Liver (tissue), 9 donors: ENCODE measurements around the gene INTS2. TPM values are rescaled to one million over a fixed set of nuclear protein-coding genes. Genes with fewer than 3 reads are reported as not detected.

Experiments used
- DNase-seq: peaks from one replicate; pipeline ENCODE4 v3.0.0-alpha.2; 2017; ENCODE audit warnings: low spot score
- H3K27ac ChIP-seq, 2 donors: one replicate each; pipeline ENCODE4 v1.7.0; 2013; ENCODE audit warnings: inconsistent platforms in 2 of 2, low read length in 2 of 2, control low read depth in 1 of 2, low read depth in 1 of 2, mild to moderate bottlenecking in 1 of 2
- H3K27me3 ChIP-seq, 4 donors: one replicate each; pipeline versions ENCODE4 v1.6.1 to v1.7.0; 2013; ENCODE audit warnings: low read length in 3 of 4, inconsistent platforms in 1 of 4, mild to moderate bottlenecking in 1 of 4, moderate library complexity in 1 of 4; ENCODE audit not compliant: control insufficient read depth in 4 of 4, insufficient read depth in 4 of 4
- H3K36me3 ChIP-seq, 4 donors: one replicate each; pipeline versions ENCODE4 v1.6.1 to v1.7.0; 2013; ENCODE audit warnings: low read length in 3 of 4, mild to moderate bottlenecking in 3 of 4, low read depth in 1 of 4, moderate library complexity in 1 of 4; ENCODE audit not compliant: control insufficient read depth in 4 of 4, insufficient read depth in 3 of 4
- H3K4me1 ChIP-seq, 4 donors: one replicate each; pipeline versions ENCODE4 v1.6.1 to v1.7.0; 2013; ENCODE audit warnings: low read length in 3 of 4, mild to moderate bottlenecking in 3 of 4, moderate library complexity in 1 of 4; ENCODE audit not compliant: control insufficient read depth in 4 of 4, insufficient read depth in 4 of 4
- H3K4me3 ChIP-seq, 3 donors: one replicate each; pipeline versions ENCODE4 v1.6.1 to v1.7.0; 2013; ENCODE audit warnings: low read length in 3 of 3, control low read depth in 1 of 3, low read depth in 1 of 3, mild to moderate bottlenecking in 1 of 3
- H3K9ac ChIP-seq, 2 donors: one replicate each; pipeline ENCODE4 v1.7.0; 2013; ENCODE audit warnings: low read length in 2 of 2, mild to moderate bottlenecking in 2 of 2, moderate library complexity in 2 of 2, control low read depth in 1 of 2, low read depth in 1 of 2
- H3K9me3 ChIP-seq, 4 donors: one replicate each; pipeline versions ENCODE4 v1.6.1 to v1.7.0; 2013; ENCODE audit warnings: low read length in 3 of 4; ENCODE audit not compliant: control insufficient read depth in 4 of 4
- ATF3 ChIP-seq: IDR thresholded peaks from 2 replicates; pipeline ENCODE4 v1.6.1; 2016; ENCODE audit warnings: antibody characterized with exemption
- CTCF ChIP-seq: fragments of 150-350 bp; IDR thresholded peaks from 2 replicates; pipeline ENCODE4 v1.5.1; 2017; ENCODE audit warnings: improper control_type of control experiment, low read depth, low read length; ENCODE audit not compliant: missing input control
- EGR1 ChIP-seq, 2 donors: IDR thresholded peaks; 2 replicates each; pipeline ENCODE4 v1.6.1; 2016 to 2018; ENCODE audit warnings: antibody characterized with exemption in 2 of 2, low read depth in 2 of 2
- FOXA1 ChIP-seq: IDR thresholded peaks from 2 replicates; pipeline ENCODE4 v1.6.1; 2016; ENCODE audit warnings: antibody characterized with exemption
- FOXA2 ChIP-seq: IDR thresholded peaks from 2 replicates; pipeline ENCODE4 v1.6.1; 2016; ENCODE audit warnings: antibody characterized with exemption
- GABPA ChIP-seq, 2 donors: IDR thresholded peaks in 1 of 2; conservative IDR thresholded peaks in 1 of 2; 2 replicates each; pipeline ENCODE4 v1.6.1; 2016; ENCODE audit warnings: antibody characterized with exemption in 2 of 2, mild to moderate bottlenecking in 1 of 2, moderate library complexity in 1 of 2
- HNF4A ChIP-seq, 2 donors: conservative IDR thresholded peaks; 2 replicates each; pipeline ENCODE4 v1.6.1; 2016; ENCODE audit warnings: antibody characterized with exemption in 2 of 2, mild to moderate bottlenecking in 2 of 2
- HNF4G ChIP-seq: IDR thresholded peaks from 2 replicates; pipeline ENCODE4 v1.6.1; 2016; ENCODE audit warnings: antibody characterized with exemption
- JUND ChIP-seq, 2 donors: IDR thresholded peaks; 2 replicates each; pipeline ENCODE4 v1.6.1; 2016; ENCODE audit warnings: antibody characterized with exemption in 2 of 2
- NR2F2 ChIP-seq: IDR thresholded peaks from 2 replicates; pipeline ENCODE4 v1.6.1; 2016; ENCODE audit warnings: antibody characterized with exemption
- RAD21 ChIP-seq, 2 donors: IDR thresholded peaks; 2 replicates each; pipeline ENCODE4 v1.6.1; 2016; ENCODE audit warnings: antibody characterized with exemption in 2 of 2, mild to moderate bottlenecking in 2 of 2
- REST ChIP-seq: IDR thresholded peaks from 2 replicates; pipeline ENCODE4 v1.6.1; 2016; ENCODE audit warnings: antibody characterized with exemption, mild to moderate bottlenecking
- RXRA ChIP-seq, 2 donors: IDR thresholded peaks; 2 replicates each; pipeline ENCODE4 v1.6.1; 2017 to 2018; ENCODE audit warnings: antibody characterized with exemption in 2 of 2, mild to moderate bottlenecking in 1 of 2
- SP1 ChIP-seq: IDR thresholded peaks from 2 replicates; pipeline ENCODE4 v1.6.1; 2018; ENCODE audit warnings: antibody characterized with exemption, mild to moderate bottlenecking
- TAF1 ChIP-seq: conservative IDR thresholded peaks from 2 replicates; pipeline ENCODE4 v1.6.1; 2016; ENCODE audit warnings: antibody characterized with exemption, mild to moderate bottlenecking
- WGBS: extraction: QIAGEN DNeasy Blood & Tissue Kit; methylation state at CpG from one replicate; pipeline ENCODE4 v1.1.7; 2013; 5-methylcytosine and 5-hydroxymethylcytosine counted together
- polyA plus RNA-seq, 2 donors: library from polyadenylated mRNA; stranded (reverse) in 1 of 2; unstranded in 1 of 2; fragments of 200-250 nt in 1 of 2; fragments of >200 nt in 1 of 2; fragmentation: Nextera tagmentation in 1 of 2; extraction: Ambion mirVana in 1 of 2; gene quantifications; one replicate each; pipeline versions ENCODE4 v1.2.1 to v1.2.3, GENCODE V29; 2013 to 2015
- total RNA-seq, 2 donors: library from RNA; depleted of rRNA; stranded (reverse); fragments of >200 nt; gene quantifications; one replicate each; pipeline ENCODE4 v1.2.3, GENCODE V29; 2014
- TF ChIP-seq, protein P1 (sequence below): IDR thresholded peaks from 2 replicates; pipeline ENCODE4 v1.6.1; 2016; ENCODE audit warnings: antibody characterized with exemption
- TF ChIP-seq, protein P2 (sequence below): IDR thresholded peaks from 2 replicates; pipeline ENCODE4 v1.6.1; 2016; ENCODE audit warnings: antibody characterized with exemption
- donor health status: healthy.
- donor health status: healthy.
- donor health status: healthy.
- donor health status: healthy.
- donor health status: healthy.

INTS2 gene
- total and polyA plus RNA-seq, 4 donors: 1.1 to 9.9 (median 5.7) TPM

GRCh38 chr17:61848896-61849295 is 78.9 kb downstream of the INTS2 start:
- Histone ChIP-seq H3K27ac (no peak overlapping the region), H3K27me3 (no peaks in the 10 kb centered on the region), H3K9me3 (no peaks in the 10 kb centered on the region), H3K4me3 (no peak overlapping the region), H3K9ac (no peak overlapping the region), H3K36me3 (no peaks in the 10 kb centered on the region), H3K4me1 (no peaks in the 10 kb centered on the region)
- TF ChIP-seq FOXA1 (no peak), ATF3 (no peak), FOXA2 (no peak), SP1 (no peak), RXRA (IDR thresholded peaks at IDR 0.05) (no peak), JUND (IDR thresholded peaks at IDR 0.05) (no peak), GABPA (IDR thresholded peaks at IDR 0.05 in 1 of 2, conservative IDR thresholded peaks at IDR 0.05 in 1 of 2) (no peak), HNF4A (conservative IDR thresholded peaks at IDR 0.05) (no peak), EGR1 (IDR thresholded peaks at IDR 0.05; ENCODE audit: low read depth in 2 of 2) (no peak), REST (no peak), TAF1 (no peak), CTCF (no peak), NR2F2 (no peak), HNF4G (no peak)
- TF ChIP-seq, protein P1, sequence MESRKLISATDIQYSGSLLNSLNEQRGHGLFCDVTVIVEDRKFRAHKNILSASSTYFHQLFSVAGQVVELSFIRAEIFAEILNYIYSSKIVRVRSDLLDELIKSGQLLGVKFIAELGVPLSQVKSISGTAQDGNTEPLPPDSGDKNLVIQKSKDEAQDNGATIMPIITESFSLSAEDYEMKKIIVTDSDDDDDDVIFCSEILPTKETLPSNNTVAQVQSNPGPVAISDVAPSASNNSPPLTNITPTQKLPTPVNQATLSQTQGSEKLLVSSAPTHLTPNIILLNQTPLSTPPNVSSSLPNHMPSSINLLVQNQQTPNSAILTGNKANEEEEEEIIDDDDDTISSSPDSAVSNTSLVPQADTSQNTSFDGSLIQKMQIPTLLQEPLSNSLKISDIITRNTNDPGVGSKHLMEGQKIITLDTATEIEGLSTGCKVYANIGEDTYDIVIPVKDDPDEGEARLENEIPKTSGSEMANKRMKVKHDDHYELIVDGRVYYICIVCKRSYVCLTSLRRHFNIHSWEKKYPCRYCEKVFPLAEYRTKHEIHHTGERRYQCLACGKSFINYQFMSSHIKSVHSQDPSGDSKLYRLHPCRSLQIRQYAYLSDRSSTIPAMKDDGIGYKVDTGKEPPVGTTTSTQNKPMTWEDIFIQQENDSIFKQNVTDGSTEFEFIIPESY: no peak
- TF ChIP-seq, protein P2, sequence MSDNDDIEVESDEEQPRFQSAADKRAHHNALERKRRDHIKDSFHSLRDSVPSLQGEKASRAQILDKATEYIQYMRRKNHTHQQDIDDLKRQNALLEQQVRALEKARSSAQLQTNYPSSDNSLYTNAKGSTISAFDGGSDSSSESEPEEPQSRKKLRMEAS: no peak
- DNase-seq: no peak
- 94% methylated on average over 2 of the region's 2 CpGs for WGBS

- Histone ChIP-seq H3K27ac (no peak overlapping the region), H3K4me1 (no peaks in the 10 kb centered on the region), H3K9ac (no peak overlapping the region), H3K27me3 (no peaks in the 10 kb centered on the region), H3K4me3 (no peak overlapping the region), H3K9me3 (no peaks in the 10 kb centered on the region), H3K36me3 (no peaks in the 10 kb centered on the region)
- 91% methylated on average over 2 of the region's 2 CpGs for WGBS
- TF ChIP-seq JUND (IDR thresholded peaks at IDR 0.05) (no peak), HNF4G (no peak), HNF4A (conservative IDR thresholded peaks at IDR 0.05) (no peak), RAD21 (IDR thresholded peaks at IDR 0.05) (no peak), CTCF (no peak)
- TF ChIP-seq, protein P1: no peak
- DNase-seq: no peak
These were observed 79.5 kb downstream of the INTS2 start for GRCh38 chr17:61848247-61848646.
